NCI-H2029 treated with DMSO at 0.1 percent for 48 hours (cell line): ENCODE data around the gene EGFL8.

Experiments
- DNase-seq: peaks from one replicate; lab custom pipeline; 2025; lab: John Stamatoyannopoulos, UW

The EGFL8 gene

GRCh38 chr6:32146687-32147086 lies 17.7 kb upstream of the EGFL8 start:
- no peak for DNase-seq

DNA sequence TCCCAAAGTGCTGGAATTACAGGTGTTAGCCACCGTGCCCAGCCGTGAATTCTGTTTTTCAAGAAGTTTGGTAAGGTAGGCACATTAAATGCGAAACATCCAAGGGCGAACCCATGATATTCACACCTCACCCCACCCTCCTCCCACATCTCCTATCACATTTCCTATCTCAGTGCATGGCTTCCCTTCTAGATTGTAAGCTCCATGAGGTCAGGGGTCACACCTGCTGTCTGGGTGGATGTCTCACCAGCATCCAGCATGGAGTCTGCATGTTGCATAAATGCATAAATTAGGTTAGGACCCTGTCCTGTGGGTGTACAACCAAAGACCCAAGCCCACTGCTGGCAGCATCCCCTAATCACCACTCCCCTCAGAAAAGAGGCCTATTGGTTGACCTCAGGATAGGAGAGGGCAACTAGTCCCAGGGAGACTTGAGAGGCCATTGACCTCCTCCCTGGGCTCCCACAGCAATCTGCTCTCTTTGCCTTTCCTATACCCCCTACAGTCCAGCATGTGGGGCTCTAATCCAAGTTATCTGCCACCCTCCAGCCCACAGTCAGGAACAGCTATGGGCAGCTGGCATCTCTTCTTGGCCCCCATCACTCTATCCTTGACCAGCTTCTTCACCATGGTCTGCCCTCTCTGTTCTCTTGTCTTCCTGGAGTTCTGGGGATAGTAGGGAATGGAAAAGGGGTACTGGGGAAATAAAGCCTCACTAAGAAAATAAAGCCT lies 16.8 kb upstream of the EGFL8 start:
- no peak for DNase-seq

GRCh38 chr6:32148289-32149091 lies 15.9 kb upstream of the EGFL8 start:
- no peak for DNase-seq

GRCh38 chr6:32149092-32149755 lies 15.2 kb upstream of the EGFL8 start:
- DNase-seq: no peak

DNA sequence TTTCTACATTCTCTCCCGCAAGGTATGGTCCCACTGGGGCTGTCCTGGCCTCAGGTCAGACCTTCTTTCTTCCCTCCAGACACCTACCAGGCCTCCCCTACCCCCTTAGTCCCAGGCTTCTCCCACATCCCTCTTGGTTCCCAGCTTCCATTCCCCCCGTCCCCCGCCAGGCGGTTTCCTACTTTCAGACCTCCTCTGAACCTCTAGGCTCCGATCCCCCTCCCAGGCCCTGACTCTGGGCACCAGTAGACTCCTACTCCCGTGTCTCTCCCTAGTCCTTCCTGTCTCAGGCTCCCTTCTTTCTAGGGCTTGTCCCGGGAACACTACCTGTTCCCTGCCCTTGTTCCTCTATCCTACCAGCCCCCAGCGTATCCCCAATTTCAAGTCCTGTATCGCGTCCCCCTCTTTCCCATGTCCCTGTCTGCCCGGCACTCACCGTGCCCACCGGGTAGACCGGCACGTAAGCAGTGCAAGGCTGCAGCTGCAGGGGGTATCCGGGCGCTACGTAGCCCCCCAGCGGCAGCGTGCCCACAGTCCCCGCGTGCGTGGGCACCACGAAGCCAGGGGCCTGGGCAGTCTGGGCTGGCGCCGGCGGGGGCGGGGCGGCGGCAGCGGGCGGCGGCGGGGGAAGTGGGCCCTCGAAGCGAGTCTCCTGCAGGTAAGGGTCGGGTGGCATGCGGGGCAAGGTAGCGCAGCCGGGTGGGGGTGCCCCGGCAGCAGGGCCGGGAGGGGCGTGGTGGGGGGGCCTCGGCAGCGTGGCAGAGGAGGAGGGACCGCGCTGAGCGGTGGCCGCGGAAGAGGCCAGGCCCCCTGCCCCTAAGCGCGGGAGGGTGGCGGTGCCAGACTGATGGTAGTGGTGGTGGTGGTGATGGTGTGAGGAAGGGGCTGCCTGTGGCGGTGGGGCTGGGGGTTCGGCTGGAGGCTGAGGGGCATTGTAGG lies 14.2 kb upstream of the EGFL8 start:
- DNase-seq: no peak

- no peak for DNase-seq
These were observed 13.1 kb upstream of the EGFL8 start for GRCh38 chr6:32151181-32151862.

DNA sequence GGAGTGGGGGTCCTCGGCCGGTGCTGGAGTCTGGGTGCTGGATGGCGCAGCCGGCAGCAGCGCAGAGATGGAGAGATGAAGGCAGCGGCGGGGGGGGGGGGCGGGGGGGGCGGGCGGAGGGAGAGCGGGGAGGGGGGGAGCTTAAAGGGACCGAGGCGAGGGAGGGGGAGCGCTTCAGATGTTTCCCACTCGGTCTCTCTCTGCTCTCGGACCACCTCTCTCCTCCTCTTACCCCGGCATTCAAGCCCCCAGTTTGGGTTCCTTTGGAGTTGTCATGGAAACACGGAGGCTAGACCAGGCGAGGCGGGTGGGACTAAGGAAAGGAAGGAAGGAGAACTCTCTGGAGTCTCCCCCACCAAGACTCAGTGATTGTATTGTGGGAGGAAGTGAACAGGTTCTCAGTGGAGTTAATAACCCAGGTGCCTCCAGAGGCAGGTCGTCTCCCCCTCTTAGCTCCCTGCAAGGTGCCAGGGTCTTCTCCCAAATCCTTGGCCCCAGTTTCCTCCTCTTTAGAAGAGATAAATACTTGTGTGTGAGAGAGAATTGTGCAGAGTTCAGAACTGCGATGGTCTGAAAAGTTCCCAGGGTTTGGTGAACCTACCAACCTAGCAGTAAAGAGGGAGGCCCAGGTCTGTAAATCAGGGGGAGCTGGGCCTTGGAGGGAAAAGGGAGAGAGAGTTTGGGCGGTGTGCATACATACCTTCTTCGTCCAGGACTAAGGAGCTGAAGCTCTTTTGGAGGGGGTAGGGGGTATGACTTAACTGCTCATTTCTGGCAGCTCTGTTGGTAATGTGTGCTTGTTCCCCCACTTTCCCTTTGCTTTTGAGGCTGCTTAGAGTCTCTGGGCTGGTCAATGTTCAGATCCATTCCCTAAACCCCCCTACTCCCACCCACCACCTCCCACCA lies 12.3 kb upstream of the EGFL8 start, which contains the start of gene PRRT1:
PRRT1 (minus strand) TSS at position 77 of the 906 bp plus-strand sequence. CDS start 112 bp downstream, outside the sequence.
- no peak for DNase-seq

- no peak for DNase-seq
These were observed 11.4 kb upstream of the EGFL8 start for GRCh38 chr6:32152769-32153563.

DNA sequence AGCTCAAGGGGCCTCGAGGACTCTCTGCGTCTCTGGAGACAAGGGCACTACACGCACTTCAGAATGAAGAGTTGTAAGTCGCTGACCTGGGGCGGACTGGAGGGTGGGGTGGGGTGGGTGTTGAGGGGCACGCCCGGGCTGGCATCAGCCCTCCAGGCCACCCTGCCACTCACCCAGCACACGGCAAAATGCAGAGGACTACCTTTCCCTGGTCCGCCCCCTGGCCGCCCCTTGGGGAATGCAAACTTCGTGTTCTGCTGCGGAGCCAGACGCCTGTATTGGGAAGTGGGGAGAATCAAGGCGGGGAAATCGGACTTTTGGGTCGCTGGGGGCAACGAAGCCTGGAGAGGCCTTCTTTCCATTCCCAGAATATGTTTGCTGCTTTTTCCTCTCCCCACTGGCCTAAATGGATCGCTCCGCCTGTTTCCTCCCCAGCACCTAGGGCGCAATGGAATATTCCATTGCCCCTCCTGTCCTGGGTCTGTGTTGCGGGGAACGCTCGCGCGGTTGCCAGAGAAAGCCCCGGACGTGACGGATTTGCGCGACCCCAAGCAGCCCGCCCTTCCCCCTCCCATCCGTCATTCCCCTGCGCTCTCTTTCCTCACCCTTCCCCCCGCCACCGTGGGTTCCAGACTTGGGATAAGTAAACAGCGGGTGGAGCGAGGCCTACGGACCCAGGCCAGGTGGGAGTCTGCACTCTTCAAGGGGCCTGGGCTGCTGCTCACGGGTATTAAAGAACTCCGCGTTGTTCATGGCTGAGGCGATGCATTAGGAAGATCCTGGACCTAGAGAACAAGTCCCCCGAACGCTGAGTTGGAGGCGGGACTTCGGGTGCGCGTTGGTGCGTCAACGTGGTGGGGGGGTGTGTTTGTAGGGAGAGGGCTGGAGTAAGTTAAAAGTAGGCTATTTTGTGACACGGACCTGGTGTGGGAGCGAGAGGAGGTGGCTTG lies 10.6 kb upstream of the EGFL8 start, which contains the start of gene PPT2:
PPT2 (plus strand) TSS at position 578 of the 950 bp plus-strand sequence. CDS start 454 bp downstream, outside the sequence.
- peak; percentile 43 for DNase-seq

GRCh38 chr6:32154514-32155161 lies 9.8 kb upstream of the EGFL8 start:
- DNase-seq: peak; percentile 34

DNA sequence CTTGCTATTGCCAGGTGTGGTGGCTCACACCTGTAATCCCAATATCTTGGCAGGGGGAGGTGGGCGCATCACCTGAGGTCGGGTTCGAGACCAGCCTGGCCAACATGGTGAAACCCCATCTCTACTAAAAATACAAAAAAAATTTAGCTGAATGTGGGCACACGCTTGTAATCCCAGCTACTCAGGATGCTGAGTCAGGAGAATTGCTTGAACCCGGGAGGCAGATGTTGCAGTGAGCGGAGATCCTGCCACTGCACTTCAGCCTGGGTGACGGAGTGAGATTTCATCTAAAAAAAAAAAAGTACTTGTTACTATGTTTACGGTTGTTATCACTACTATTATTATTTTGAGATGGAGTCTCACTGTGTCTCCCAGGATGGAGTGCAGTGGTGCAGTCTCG lies 7.5 kb upstream of the EGFL8 start:
- no peak for DNase-seq

- no peak for DNase-seq
These were observed 6.3 kb upstream of the EGFL8 start for GRCh38 chr6:32158052-32158451.

GRCh38 chr6:32163559-32164258 lies 686 bp upstream of the EGFL8 start:
- DNase-seq: no peak

- no peak for DNase-seq
These were observed 2.1 kb downstream of the EGFL8 start for GRCh38 chr6:32166411-32167061.

DNA sequence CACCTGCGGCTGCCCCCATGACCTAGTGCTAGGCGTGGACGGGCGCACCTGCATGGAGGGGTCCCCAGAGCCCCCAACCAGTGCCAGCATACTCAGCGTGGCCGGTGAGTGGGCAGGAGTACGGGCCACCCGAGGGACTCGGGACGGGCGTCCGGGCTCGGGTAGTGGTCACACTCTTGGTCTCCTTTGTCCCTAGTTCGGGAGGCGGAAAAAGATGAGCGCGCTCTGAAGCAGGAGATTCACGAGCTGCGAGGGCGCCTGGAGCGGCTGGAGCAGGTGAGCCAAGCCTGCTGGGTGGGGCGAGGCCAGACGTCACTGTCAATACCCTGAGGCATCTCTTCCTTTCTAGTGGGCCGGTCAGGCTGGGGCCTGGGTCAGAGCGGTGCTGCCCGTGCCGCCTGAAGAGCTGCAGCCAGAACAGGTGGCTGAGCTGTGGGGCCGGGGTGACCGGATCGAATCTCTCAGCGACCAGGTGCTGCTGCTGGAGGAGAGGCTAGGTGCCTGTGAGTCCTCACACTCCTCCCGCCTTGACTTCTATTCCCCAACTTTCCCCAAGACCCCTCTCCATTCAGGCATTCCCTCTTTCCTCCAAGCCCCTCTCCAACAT lies 2.9 kb downstream of the EGFL8 start:
- no peak for DNase-seq
